ENCODE measurements around the gene MINDY3. TPM values are rescaled to one million over a fixed set of nuclear protein-coding genes. Genes with fewer than 3 reads are reported as not detected.
"Not testable (repeated sequence)": the region's sequence is repeated elsewhere in the genome, so short reads cannot be mapped to it uniquely, and the experiment has no call there.

The MINDY3 gene
- polyA plus RNA-seq, 4 donors: 11.1 to 26.7 (median 15.5) TPM

- no peaks in the 10 kb centered on the region for H3K4me1 ChIP-seq (ENCODE audit: control insufficient read depth in 3 of 3, insufficient read depth in 2 of 3, low read depth in 1 of 3, low read length in 2 of 3)
- WGBS, 3 donors: 94 to 100% (median 95%) methylated on average over 1 of the region's 1 CpG
- FAIRE-seq: no peak
Observed at GRCh38 chr10:15775513-15775912, 84.8 kb downstream of the MINDY3 start.

GRCh38 chr10:15774534-15774933, 85.8 kb downstream of the MINDY3 start:
- FAIRE-seq; H3K4me3 ChIP-seq (ENCODE audit: low read depth in 1 of 3, low read length in 3 of 3); DNase-seq; H3K4me1 ChIP-seq (ENCODE audit: control insufficient read depth in 3 of 3, insufficient read depth in 2 of 3, low read depth in 1 of 3, low read length in 2 of 3); H3K27ac ChIP-seq (ENCODE audit: low read depth in 1 of 3, low read length in 2 of 3); H3K36me3 ChIP-seq (ENCODE audit: control insufficient read depth in 3 of 3, insufficient read depth in 2 of 3, low read depth in 1 of 3, low read length in 3 of 3); H3K27me3 ChIP-seq (ENCODE audit: control insufficient read depth in 3 of 3, insufficient read depth in 3 of 3, low read length in 3 of 3); H3K9me3 ChIP-seq (ENCODE audit: control insufficient read depth in 2 of 2, insufficient read depth in 1 of 2, low read depth in 1 of 2, low read length in 1 of 2): not testable (repeated sequence)
- 80 to 95% (median 93%) methylated on average over 3 to 4 of the region's 4 CpGs for WGBS, 3 donors

More at GRCh38 chr10:15775513-15775912, 84.8 kb downstream of the MINDY3 start:
- DNase-seq: no peak
- H3K27me3 ChIP-seq (ENCODE audit: control insufficient read depth in 3 of 3, insufficient read depth in 3 of 3, low read length in 3 of 3): no peaks in the 10 kb centered on the region
- no peak overlapping the region for H3K27ac ChIP-seq (ENCODE audit: low read depth in 1 of 3, low read length in 2 of 3)
- no peak overlapping the region for H3K4me3 ChIP-seq (ENCODE audit: low read depth in 1 of 3, low read length in 3 of 3)
- peaks cover 0 to 3% of the 10 kb centered on the region in 2 donors for H3K9me3 ChIP-seq (ENCODE audit: control insufficient read depth in 2 of 2, insufficient read depth in 1 of 2, low read depth in 1 of 2, low read length in 1 of 2)
- H3K36me3 ChIP-seq (ENCODE audit: control insufficient read depth in 3 of 3, insufficient read depth in 2 of 3, low read depth in 1 of 3, low read length in 3 of 3): peaks cover 4% of the 10 kb centered on the region in 3 donors

- FAIRE-seq (no peak), DNase-seq (no peak)
- Histone ChIP-seq H3K27ac (ENCODE audit: low read depth in 1 of 3, low read length in 2 of 3) (no peak overlapping the region), H3K9me3 (ENCODE audit: control insufficient read depth in 2 of 2, insufficient read depth in 1 of 2, low read depth in 1 of 2, low read length in 1 of 2) (no peaks in the 10 kb centered on the region), H3K27me3 (ENCODE audit: control insufficient read depth in 3 of 3, insufficient read depth in 3 of 3, low read length in 3 of 3) (no peaks in the 10 kb centered on the region), H3K4me1 (ENCODE audit: control insufficient read depth in 3 of 3, insufficient read depth in 2 of 3, low read depth in 1 of 3, low read length in 2 of 3) (no peaks in the 10 kb centered on the region), H3K4me3 (ENCODE audit: low read depth in 1 of 3, low read length in 3 of 3) (no peak overlapping the region), H3K36me3 (ENCODE audit: control insufficient read depth in 3 of 3, insufficient read depth in 2 of 3, low read depth in 1 of 3, low read length in 3 of 3) (no peaks in the 10 kb centered on the region)
- 73 to 89% (median 89%) methylated on average over 2 of the region's 2 CpGs for WGBS, 3 donors
Observed at GRCh38 chr10:15764892-15765454, 95.3 kb downstream of the MINDY3 start.

- DNase-seq: no peak
- Histone ChIP-seq H3K9me3 (ENCODE audit: control insufficient read depth in 2 of 2, insufficient read depth in 1 of 2, low read depth in 1 of 2, low read length in 1 of 2) (no peaks in the 10 kb centered on the region), H3K4me3 (ENCODE audit: low read depth in 1 of 3, low read length in 3 of 3) (no peak overlapping the region), H3K36me3 (ENCODE audit: control insufficient read depth in 3 of 3, insufficient read depth in 2 of 3, low read depth in 1 of 3, low read length in 3 of 3) (no peaks in the 10 kb centered on the region), H3K4me1 (ENCODE audit: control insufficient read depth in 3 of 3, insufficient read depth in 2 of 3, low read depth in 1 of 3, low read length in 2 of 3) (no peaks in the 10 kb centered on the region), H3K27me3 (ENCODE audit: control insufficient read depth in 3 of 3, insufficient read depth in 3 of 3, low read length in 3 of 3) (no peaks in the 10 kb centered on the region), H3K27ac (ENCODE audit: low read depth in 1 of 3, low read length in 2 of 3) (no peak overlapping the region)
- FAIRE-seq: no peak
- WGBS, 3 donors: 82 to 94% (median 86%) methylated on average over 8 of the region's 8 CpGs
Observed at GRCh38 chr10:15763006-15763405, 97.3 kb downstream of the MINDY3 start.

GRCh38 chr10:15762239-15762638, 98.1 kb downstream of the MINDY3 start:
- H3K36me3 ChIP-seq (ENCODE audit: control insufficient read depth in 3 of 3, insufficient read depth in 2 of 3, low read depth in 1 of 3, low read length in 3 of 3); H3K4me3 ChIP-seq (ENCODE audit: low read depth in 1 of 3, low read length in 3 of 3); H3K4me1 ChIP-seq (ENCODE audit: control insufficient read depth in 3 of 3, insufficient read depth in 2 of 3, low read depth in 1 of 3, low read length in 2 of 3); DNase-seq; H3K27ac ChIP-seq (ENCODE audit: low read depth in 1 of 3, low read length in 2 of 3); H3K9me3 ChIP-seq (ENCODE audit: control insufficient read depth in 2 of 2, insufficient read depth in 1 of 2, low read depth in 1 of 2, low read length in 1 of 2); FAIRE-seq; H3K27me3 ChIP-seq (ENCODE audit: control insufficient read depth in 3 of 3, insufficient read depth in 3 of 3, low read length in 3 of 3): not testable (repeated sequence)
- 82 to 94% (median 89%) methylated on average over 6 of the region's 6 CpGs for WGBS, 3 donors

- H3K27me3 ChIP-seq (ENCODE audit: control insufficient read depth in 3 of 3, insufficient read depth in 3 of 3, low read length in 3 of 3); FAIRE-seq; H3K9me3 ChIP-seq (ENCODE audit: control insufficient read depth in 2 of 2, insufficient read depth in 1 of 2, low read depth in 1 of 2, low read length in 1 of 2); H3K4me3 ChIP-seq (ENCODE audit: low read depth in 1 of 3, low read length in 3 of 3); H3K27ac ChIP-seq (ENCODE audit: low read depth in 1 of 3, low read length in 2 of 3); H3K4me1 ChIP-seq (ENCODE audit: control insufficient read depth in 3 of 3, insufficient read depth in 2 of 3, low read depth in 1 of 3, low read length in 2 of 3); DNase-seq; H3K36me3 ChIP-seq (ENCODE audit: control insufficient read depth in 3 of 3, insufficient read depth in 2 of 3, low read depth in 1 of 3, low read length in 3 of 3): not testable (repeated sequence)
- 86 to 93% (median 92%) methylated on average over 2 of the region's 4 CpGs for WGBS, 3 donors
Observed at GRCh38 chr10:15761224-15761623, 99.1 kb downstream of the MINDY3 start.

- H3K27me3 ChIP-seq (ENCODE audit: control insufficient read depth in 3 of 3, insufficient read depth in 3 of 3, low read length in 3 of 3): no peaks in the 10 kb centered on the region
- H3K36me3 ChIP-seq (ENCODE audit: control insufficient read depth in 3 of 3, insufficient read depth in 2 of 3, low read depth in 1 of 3, low read length in 3 of 3): no peaks in the 10 kb centered on the region
- no peak overlapping the region for H3K27ac ChIP-seq (ENCODE audit: low read depth in 1 of 3, low read length in 2 of 3)
- no peaks in the 10 kb centered on the region for H3K4me1 ChIP-seq (ENCODE audit: control insufficient read depth in 3 of 3, insufficient read depth in 2 of 3, low read depth in 1 of 3, low read length in 2 of 3)
- no peaks in the 10 kb centered on the region for H3K9me3 ChIP-seq (ENCODE audit: control insufficient read depth in 2 of 2, insufficient read depth in 1 of 2, low read depth in 1 of 2, low read length in 1 of 2)
- WGBS, 3 donors: 91 to 95% (median 92%) methylated on average over 2 of the region's 2 CpGs
- FAIRE-seq (no peak), DNase-seq (no peak)
- H3K4me3 ChIP-seq (ENCODE audit: low read depth in 1 of 3, low read length in 3 of 3): no peak overlapping the region
Observed at GRCh38 chr10:15760681-15761080, 99.6 kb downstream of the MINDY3 start.

GRCh38 chr10:15759265-15759664, 101.0 kb downstream of the MINDY3 start:
- Histone ChIP-seq H3K9me3 (ENCODE audit: control insufficient read depth in 2 of 2, insufficient read depth in 1 of 2, low read depth in 1 of 2, low read length in 1 of 2) (no peaks in the 10 kb centered on the region), H3K4me1 (ENCODE audit: control insufficient read depth in 3 of 3, insufficient read depth in 2 of 3, low read depth in 1 of 3, low read length in 2 of 3) (no peaks in the 10 kb centered on the region), H3K4me3 (ENCODE audit: low read depth in 1 of 3, low read length in 3 of 3) (no peak overlapping the region), H3K27me3 (ENCODE audit: control insufficient read depth in 3 of 3, insufficient read depth in 3 of 3, low read length in 3 of 3) (no peaks in the 10 kb centered on the region), H3K27ac (ENCODE audit: low read depth in 1 of 3, low read length in 2 of 3) (no peak overlapping the region), H3K36me3 (ENCODE audit: control insufficient read depth in 3 of 3, insufficient read depth in 2 of 3, low read depth in 1 of 3, low read length in 3 of 3) (no peaks in the 10 kb centered on the region)
- no peak for DNase-seq
- no peak for FAIRE-seq

GRCh38 chr10:15758618-15759017, 101.7 kb downstream of the MINDY3 start:
- FAIRE-seq: no peak
- no peaks in the 10 kb centered on the region for H3K4me1 ChIP-seq (ENCODE audit: control insufficient read depth in 3 of 3, insufficient read depth in 2 of 3, low read depth in 1 of 3, low read length in 2 of 3)

More at GRCh38 chr10:15758618-15759017, 101.7 kb downstream of the MINDY3 start:
- WGBS, 3 donors: 84 to 87% (median 85%) methylated on average over 5 of the region's 5 CpGs
- Histone ChIP-seq H3K9me3 (ENCODE audit: control insufficient read depth in 2 of 2, insufficient read depth in 1 of 2, low read depth in 1 of 2, low read length in 1 of 2) (no peaks in the 10 kb centered on the region), H3K36me3 (ENCODE audit: control insufficient read depth in 3 of 3, insufficient read depth in 2 of 3, low read depth in 1 of 3, low read length in 3 of 3) (no peaks in the 10 kb centered on the region), H3K27ac (ENCODE audit: low read depth in 1 of 3, low read length in 2 of 3) (no peak overlapping the region), H3K4me3 (ENCODE audit: low read depth in 1 of 3, low read length in 3 of 3) (no peak overlapping the region), H3K27me3 (ENCODE audit: control insufficient read depth in 3 of 3, insufficient read depth in 3 of 3, low read length in 3 of 3) (no peaks in the 10 kb centered on the region)
- no peak for DNase-seq

Data from small intestine (tissue), 7 donors.